ENCODE results near the gene TLE3.

Gene TLE3

GRCh38 chr15:69999392-70000085 is 98.2 kb downstream of the TLE3 start:
- no peak for DNase-seq

DNA sequence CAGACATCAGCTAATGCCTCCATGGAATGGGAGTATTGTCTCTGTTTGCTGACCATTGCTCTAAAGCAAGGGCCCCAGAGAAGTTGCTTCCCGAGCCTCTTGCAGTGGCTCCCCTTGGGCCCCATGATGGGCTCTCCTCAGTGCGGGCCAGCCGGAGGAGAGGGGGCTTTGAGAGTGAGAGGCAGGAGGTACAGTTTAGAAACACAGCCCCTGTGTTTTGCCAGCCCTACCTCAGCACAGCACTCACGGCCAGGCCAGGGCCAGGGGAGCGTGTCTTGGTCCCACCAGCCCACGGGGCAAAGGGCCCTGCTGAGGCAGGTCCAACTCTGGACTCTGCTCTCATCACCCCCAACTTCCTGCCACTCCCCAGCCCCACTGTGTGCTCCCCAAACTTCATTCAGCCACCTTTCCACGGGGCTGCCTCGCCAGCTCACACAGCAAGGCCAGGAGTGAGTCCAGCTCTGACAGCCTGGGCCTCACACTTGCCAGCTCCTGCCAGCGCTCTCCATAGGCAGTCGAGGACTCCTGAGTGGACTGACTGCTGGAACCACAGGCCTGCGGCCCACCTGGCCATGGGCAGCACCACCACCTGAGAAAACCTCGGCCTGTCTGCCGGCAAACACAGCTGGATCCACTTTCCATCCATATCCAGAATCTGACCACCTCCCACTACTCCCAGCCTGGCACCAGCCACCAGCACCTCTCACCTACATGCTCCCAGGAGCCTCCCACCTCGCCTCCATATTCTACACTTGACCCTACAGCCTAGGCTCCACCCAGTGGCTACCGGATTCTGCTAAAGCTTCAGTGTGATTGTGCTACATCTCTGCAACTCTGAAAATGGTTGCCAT is 99.0 kb downstream of the TLE3 start:
- no peak for DNase-seq

- DNase-seq: no peak
Measured at GRCh38 chr15:69997813-69998212, 99.9 kb downstream of the TLE3 start.
